Measurements from ENCODE around the gene PTPRM. TPM values are rescaled to one million over a fixed set of nuclear protein-coding genes. Genes with fewer than 3 reads are reported as not detected.

The PTPRM gene
- total and polyA plus RNA-seq, 2 donors (not counting 3 experiments of a cell fraction or from before 2014, with no cell fraction given), result 37.4 to 43.7 TPM

DNA sequence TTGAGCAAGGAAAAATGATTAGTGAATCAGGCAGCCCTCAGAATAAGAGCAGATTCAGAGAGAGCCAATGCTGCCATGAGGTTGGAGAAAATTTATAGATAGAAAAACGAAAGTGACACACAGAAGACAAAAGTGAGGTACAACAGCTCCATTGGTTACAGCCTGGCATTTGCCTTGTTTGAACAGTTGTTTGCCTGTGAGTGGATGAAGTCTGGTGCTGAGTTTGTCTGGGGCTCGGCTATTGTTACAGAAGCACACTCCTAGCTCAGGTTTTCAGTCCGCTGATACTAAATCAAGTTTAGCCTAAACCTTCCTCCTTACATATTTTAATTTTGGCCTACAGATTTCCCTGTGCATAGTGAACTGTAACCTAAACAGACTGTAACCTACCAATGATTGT is 654.3 kb downstream of the PTPRM start:
- Histone ChIP-seq H2AFZ (ENCODE audit: low read depth, low read length) (no peak overlapping the region), H3K9ac (replicated peaks; ENCODE audit: extremely low read depth, insufficient read depth, low read length) (no peak overlapping the region), H3K27me3 (ENCODE audit: control insufficient read depth in 2 of 2, insufficient read depth in 2 of 2, low read length in 2 of 2) (no peaks in the 10 kb centered on the region), H3K4me1 (ENCODE audit: control insufficient read depth, extremely low read depth, insufficient read depth, low read length) (no peaks in the 10 kb centered on the region), H3K36me3 (ENCODE audit: control insufficient read depth in 2 of 2, extremely low read depth in 1 of 2, insufficient read depth in 2 of 2, low read length in 2 of 2) (no peaks in the 10 kb centered on the region), H3K9me3 (replicated peaks; ENCODE audit: control insufficient read depth, insufficient read depth, low read length) (no peaks in the 10 kb centered on the region), H3K4me2 (ENCODE audit: insufficient read depth, low read length) (no peak overlapping the region), H3K27ac (ENCODE audit: insufficient read depth, low read depth, low read length) (no peak overlapping the region), H3K4me3 (replicated peaks in 1 of 3; ENCODE audit: insufficient read depth in 1 of 3, low read depth in 1 of 3, low read length in 3 of 3) (no peak overlapping the region), H3K79me2 (ENCODE audit: control insufficient read depth, insufficient read depth, low read length) (no peaks in the 10 kb centered on the region), H3K9me1 (replicated peaks; ENCODE audit: control insufficient read depth, extremely low read depth, insufficient read depth, low read length) (no peaks in the 10 kb centered on the region), H4K20me1 (replicated peaks; ENCODE audit: control insufficient read depth, extremely low read depth, insufficient read depth, low read length) (no peaks in the 10 kb centered on the region)
- ChIA-PET POLR2A (no interaction called here), CTCF (no interaction called here)
- no TSS peak for BruUV-seq (replicated peaks)
- TF ChIP-seq GATA2 (IDR thresholded peaks at IDR 0.05; ENCODE audit: insufficient read depth, insufficient read length, low read depth, low read length), result no peak
- no peak for DNase-seq (ENCODE audit: low read depth, low spot score)
- dilution Hi-C loops (cut with MboI; ENCODE audit: extremely low pct_ligation_motif_present, low sequenced_read_pairs) (no loop called here), intact Hi-C loops (cut with micrococcal nuclease) (no loop called here)
- no peak for FAIRE-seq

DNA sequence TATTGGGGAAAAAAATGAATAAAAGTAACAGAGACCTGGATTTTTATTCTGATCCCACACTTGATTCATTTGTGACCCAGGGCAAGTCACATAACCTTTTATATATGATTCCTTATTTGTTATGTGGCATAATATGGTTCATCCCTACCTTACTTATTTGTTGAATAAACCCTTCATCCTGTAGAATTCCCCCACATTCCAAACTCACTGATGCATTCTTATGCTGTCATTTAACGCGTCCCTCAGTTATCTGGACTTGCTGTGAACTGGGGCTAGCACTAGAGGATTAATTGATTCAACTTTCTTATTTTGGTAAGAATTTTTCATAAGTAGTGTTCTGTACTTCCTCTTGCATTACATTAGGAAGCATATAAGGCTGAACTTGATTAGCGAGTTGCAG is 657.5 kb downstream of the PTPRM start:
- no peak for FAIRE-seq

More for the DNA sequence above, 657.5 kb downstream of the PTPRM start:
- H3K27me3 ChIP-seq (ENCODE audit: control insufficient read depth in 2 of 2, insufficient read depth in 2 of 2, low read length in 2 of 2), result no peaks in the 10 kb centered on the region
- H3K36me3 ChIP-seq (ENCODE audit: control insufficient read depth in 2 of 2, extremely low read depth in 1 of 2, insufficient read depth in 2 of 2, low read length in 2 of 2), result no peaks in the 10 kb centered on the region
- ChIA-PET POLR2A (no interaction called here), CTCF (no interaction called here)
- intact Hi-C loops (cut with micrococcal nuclease), result no loop called here
- no peaks in the 10 kb centered on the region for H3K9me3 ChIP-seq (replicated peaks; ENCODE audit: control insufficient read depth, insufficient read depth, low read length)
- H2AFZ ChIP-seq (ENCODE audit: low read depth, low read length), result no peak overlapping the region
- H4K20me1 ChIP-seq (replicated peaks; ENCODE audit: control insufficient read depth, extremely low read depth, insufficient read depth, low read length), result no peaks in the 10 kb centered on the region
- H3K4me3 ChIP-seq (replicated peaks in 1 of 3; ENCODE audit: insufficient read depth in 1 of 3, low read depth in 1 of 3, low read length in 3 of 3), result no peak overlapping the region
- no peak overlapping the region for H3K9ac ChIP-seq (replicated peaks; ENCODE audit: extremely low read depth, insufficient read depth, low read length)
- H3K4me2 ChIP-seq (ENCODE audit: insufficient read depth, low read length), result no peak overlapping the region
- no TSS peak for BruUV-seq (replicated peaks)
- no peak for DNase-seq (ENCODE audit: low read depth, low spot score)
- H3K4me1 ChIP-seq (ENCODE audit: control insufficient read depth, extremely low read depth, insufficient read depth, low read length), result no peaks in the 10 kb centered on the region
- no peaks in the 10 kb centered on the region for H3K79me2 ChIP-seq (ENCODE audit: control insufficient read depth, insufficient read depth, low read length)
- TF ChIP-seq EZH2 (IDR thresholded peaks at IDR 0.05; ENCODE audit: borderline replicate concordance, low read depth, low read length, severe bottlenecking) (no peak), GATA2 (IDR thresholded peaks at IDR 0.05; ENCODE audit: insufficient read depth, insufficient read length, low read depth, low read length) (no peak)
- dilution Hi-C loops (cut with MboI; ENCODE audit: extremely low pct_ligation_motif_present, low sequenced_read_pairs), result no loop called here
- H3K27ac ChIP-seq (ENCODE audit: insufficient read depth, low read depth, low read length), result no peak overlapping the region
- H3K9me1 ChIP-seq (replicated peaks; ENCODE audit: control insufficient read depth, extremely low read depth, insufficient read depth, low read length), result no peaks in the 10 kb centered on the region

All from endothelial cell of umbilical vein (primary cell).